Effector memory CD4-positive, alpha-beta T cell (primary cell): Measurements from ENCODE around the gene IFT81.
"Not testable (repeated sequence)": the region's sequence is repeated elsewhere in the genome, so short reads cannot be mapped to it uniquely, and the experiment has no call there.

ENCODE experiments used
- DNase-seq, 3 donors: peaks; one replicate each; pipeline ENCODE4 v3.0.0-alpha.2; 2020
- H3K27ac ChIP-seq: 2 replicates; pipeline ENCODE4 v1.7.0; 2013; ENCODE audit warnings: mild to moderate bottlenecking, low read length, moderate library complexity; ENCODE audit not compliant: insufficient read depth, poor library complexity, severe bottlenecking
- H3K27me3 ChIP-seq: replicated peaks from 2 replicates; pipeline ENCODE4 v1.7.0; 2013; ENCODE audit warnings: mild to moderate bottlenecking, low read length; ENCODE audit not compliant: insufficient read depth, control insufficient read depth, poor library complexity, severe bottlenecking
- H3K36me3 ChIP-seq: 2 replicates; pipeline ENCODE4 v1.7.0; 2013; ENCODE audit warnings: mild to moderate bottlenecking, low read length, moderate library complexity; ENCODE audit not compliant: control insufficient read depth, insufficient read depth
- H3K4me1 ChIP-seq: 2 replicates; pipeline ENCODE4 v1.7.0; 2013; ENCODE audit warnings: low read length, mild to moderate bottlenecking; ENCODE audit not compliant: control insufficient read depth, insufficient read depth, poor library complexity, severe bottlenecking
- H3K4me3 ChIP-seq: 2 replicates; pipeline ENCODE4 v1.7.0; 2013; ENCODE audit warnings: low read length, low read depth, mild to moderate bottlenecking; ENCODE audit not compliant: insufficient read depth, poor library complexity, severe bottlenecking
- H3K9me3 ChIP-seq: 2 replicates; pipeline ENCODE4 v1.7.0; 2013; ENCODE audit warnings: mild to moderate bottlenecking, low read length, moderate library complexity; ENCODE audit not compliant: control insufficient read depth

Gene IFT81

GRCh38 chr12:110223777-110224378 lies 99.7 kb downstream of the IFT81 start:
- Histone ChIP-seq H3K27ac (no peak overlapping the region), H3K27me3 (no peaks in the 10 kb centered on the region), H3K36me3 (no peaks in the 10 kb centered on the region), H3K4me3 (no peak overlapping the region), H3K9me3 (no peaks in the 10 kb centered on the region), H3K4me1 (no peaks in the 10 kb centered on the region)
- DNase-seq, result no peak

DNA sequence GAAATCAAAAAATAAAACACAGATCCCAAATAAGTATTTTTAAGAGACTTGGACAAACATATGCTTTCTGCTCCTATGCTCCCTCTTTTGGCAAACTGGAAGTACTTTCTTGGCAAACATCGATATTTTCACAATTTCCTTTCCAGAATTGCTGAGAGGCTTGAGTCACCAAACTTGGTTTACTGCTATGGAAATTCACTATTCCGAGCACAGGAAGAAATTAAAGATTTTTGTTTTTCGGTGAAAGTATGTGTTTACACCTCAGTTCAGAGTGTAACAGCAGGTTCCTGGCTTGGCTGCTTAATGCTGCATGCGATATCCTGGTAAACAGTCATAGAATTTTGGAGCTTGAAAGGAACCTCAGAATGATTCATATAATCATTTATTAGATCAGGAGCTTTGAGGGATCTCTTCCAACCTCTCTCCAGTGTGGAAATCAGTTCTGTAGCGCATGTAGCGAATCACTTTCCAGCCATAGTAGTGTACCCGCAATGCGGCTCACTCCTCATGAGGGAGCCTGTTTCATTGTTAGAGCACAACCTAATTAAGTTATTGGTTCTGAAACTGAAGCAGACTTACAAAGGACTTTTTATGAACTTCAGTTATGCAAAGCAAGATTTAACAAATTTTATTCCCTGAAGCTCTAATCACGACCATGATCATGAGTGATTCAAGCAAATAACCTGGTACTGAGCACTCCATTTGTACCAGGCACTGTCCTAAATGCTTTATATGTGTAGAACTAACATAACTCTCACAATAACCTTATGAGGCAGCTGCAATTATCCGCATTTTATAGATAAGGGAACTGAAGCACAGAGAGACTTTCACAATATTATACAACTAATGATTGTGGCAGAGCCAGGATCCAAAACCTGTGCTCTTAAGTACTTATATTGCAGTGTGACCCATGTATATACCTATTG lies 100.5 kb downstream of the IFT81 start:
- no peak overlapping the region for H3K27ac ChIP-seq
- no peaks in the 10 kb centered on the region for H3K4me1 ChIP-seq
- no peak for DNase-seq
- no peak overlapping the region for H3K4me3 ChIP-seq
- H3K27me3 ChIP-seq, result no peaks in the 10 kb centered on the region
- no peaks in the 10 kb centered on the region for H3K36me3 ChIP-seq
- H3K9me3 ChIP-seq, result no peaks in the 10 kb centered on the region

DNA sequence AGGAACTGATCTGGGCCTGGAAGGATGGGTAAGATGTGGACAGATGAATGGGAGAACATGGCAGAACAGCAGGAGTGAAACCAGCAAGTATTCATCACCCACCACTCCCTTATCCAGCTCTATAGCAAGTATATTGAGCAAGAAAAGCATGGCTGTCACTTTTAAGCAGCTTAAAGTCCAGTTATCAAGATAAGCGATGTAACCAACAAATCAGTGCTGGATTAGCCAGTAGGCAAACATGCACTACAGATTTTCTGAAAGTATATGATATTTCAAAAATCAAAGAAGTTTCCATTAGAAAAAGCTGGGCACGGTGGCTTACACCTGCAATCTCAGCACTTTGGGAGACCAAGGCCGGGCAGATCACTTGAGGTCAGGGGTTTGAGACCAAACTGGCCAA lies 103.0 kb downstream of the IFT81 start:
- Histone ChIP-seq H3K27ac (no peak overlapping the region), H3K27me3 (no peaks in the 10 kb centered on the region), H3K4me1 (no peaks in the 10 kb centered on the region), H3K9me3 (no peaks in the 10 kb centered on the region), H3K4me3 (no peak overlapping the region), H3K36me3 (no peaks in the 10 kb centered on the region)
- no peak for DNase-seq

- H3K27ac ChIP-seq, H3K4me3 ChIP-seq, H3K36me3 ChIP-seq, H3K27me3 ChIP-seq, DNase-seq, H3K4me1 ChIP-seq, H3K9me3 ChIP-seq: not testable (repeated sequence)
Observed at GRCh38 chr12:110228348-110228747, 104.2 kb downstream of the IFT81 start.

- no peak overlapping the region for H3K4me3 ChIP-seq
- no peak for DNase-seq
- H3K27ac ChIP-seq, result no peak overlapping the region
Observed at GRCh38 chr12:110228756-110229155, 104.6 kb downstream of the IFT81 start.

GRCh38 chr12:110229409-110229808 lies 105.3 kb downstream of the IFT81 start:
- Histone ChIP-seq H3K27me3 (no peaks in the 10 kb centered on the region), H3K9me3 (no peaks in the 10 kb centered on the region), H3K4me3 (no peak overlapping the region), H3K27ac (no peak overlapping the region), H3K4me1 (no peaks in the 10 kb centered on the region), H3K36me3 (no peaks in the 10 kb centered on the region)
- DNase-seq, result no peak

More at GRCh38 chr12:110228756-110229155, 104.6 kb downstream of the IFT81 start:
- no peaks in the 10 kb centered on the region for H3K36me3 ChIP-seq
- H3K9me3 ChIP-seq, result no peaks in the 10 kb centered on the region
- no peaks in the 10 kb centered on the region for H3K27me3 ChIP-seq
- no peaks in the 10 kb centered on the region for H3K4me1 ChIP-seq

DNA sequence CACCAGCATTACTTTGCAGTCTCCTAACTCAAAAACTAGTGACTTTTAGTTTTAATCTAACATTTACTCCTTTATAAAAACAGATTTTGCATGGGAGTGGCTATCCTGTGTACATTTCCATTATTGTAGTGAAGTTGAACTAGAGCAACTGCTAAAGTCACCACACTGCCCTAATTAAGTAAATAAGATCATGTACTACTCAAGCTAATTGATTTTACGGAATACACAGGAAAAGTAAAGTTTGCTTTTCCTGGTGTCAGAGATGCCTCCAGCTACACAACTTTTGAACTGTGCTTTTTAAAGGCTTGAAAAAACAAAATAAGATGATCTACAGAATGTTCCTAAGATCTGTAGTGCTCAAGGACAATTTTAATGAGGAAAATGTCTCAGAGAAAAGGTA lies 106.5 kb downstream of the IFT81 start:
- Histone ChIP-seq H3K9me3 (no peaks in the 10 kb centered on the region), H3K36me3 (no peaks in the 10 kb centered on the region), H3K27me3 (no peaks in the 10 kb centered on the region), H3K4me1 (no peaks in the 10 kb centered on the region), H3K4me3 (no peak overlapping the region), H3K27ac (no peak overlapping the region)
- DNase-seq, result no peak

GRCh38 chr12:110233212-110233903 lies 109.2 kb downstream of the IFT81 start:
- Histone ChIP-seq H3K9me3 (no peaks in the 10 kb centered on the region), H3K27ac (no peak overlapping the region), H3K27me3 (no peaks in the 10 kb centered on the region), H3K4me1 (no peaks in the 10 kb centered on the region), H3K36me3 (no peaks in the 10 kb centered on the region), H3K4me3 (no peak overlapping the region)
- no peak for DNase-seq

DNA sequence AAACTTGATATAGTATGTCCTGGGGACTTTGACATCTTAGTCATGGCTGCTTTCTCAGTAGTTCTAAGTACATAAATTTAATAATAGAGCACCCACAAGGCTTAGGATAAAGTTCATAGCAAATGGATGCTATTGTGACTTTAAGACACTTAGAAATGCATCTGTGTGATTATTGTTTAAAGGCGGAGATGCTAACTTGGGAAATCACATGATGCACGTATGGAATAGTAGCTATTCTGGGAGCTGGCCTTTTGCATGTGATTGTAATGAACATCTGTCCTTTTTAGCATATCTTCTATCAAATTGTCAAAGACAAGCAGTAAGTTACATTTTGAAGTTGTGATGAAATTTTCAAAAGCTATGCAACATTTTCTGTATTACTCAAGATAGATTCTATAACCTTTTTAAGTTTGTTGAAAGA lies 110.2 kb downstream of the IFT81 start:
- no peak for DNase-seq

DNA sequence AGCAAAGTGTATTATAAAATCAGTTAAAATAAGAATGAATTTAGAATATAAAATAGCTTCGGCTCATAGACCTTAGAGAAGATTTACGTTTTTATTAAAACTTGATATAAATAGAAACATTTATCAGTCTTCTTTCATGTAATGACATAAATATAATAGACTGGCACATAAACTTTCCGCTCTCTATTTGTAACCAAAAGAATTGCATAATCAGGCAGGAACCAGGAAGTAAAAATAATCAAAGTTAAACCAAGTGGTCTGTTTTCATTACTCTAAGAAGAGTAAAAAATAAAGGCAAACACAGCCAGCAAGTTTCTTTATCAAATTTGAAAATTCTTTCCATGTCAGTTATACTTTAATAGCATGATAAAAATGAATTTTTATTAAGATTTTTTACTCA lies 110.6 kb downstream of the IFT81 start:
- H3K9me3 ChIP-seq, result no peaks in the 10 kb centered on the region
- H3K27ac ChIP-seq, result no peak overlapping the region
- H3K4me1 ChIP-seq, result no peaks in the 10 kb centered on the region
- no peaks in the 10 kb centered on the region for H3K36me3 ChIP-seq
- DNase-seq, result no peak
- H3K27me3 ChIP-seq, result no peaks in the 10 kb centered on the region
- no peak overlapping the region for H3K4me3 ChIP-seq

More for the DNA sequence above, 110.2 kb downstream of the IFT81 start:
- no peak overlapping the region for H3K27ac ChIP-seq
- no peaks in the 10 kb centered on the region for H3K9me3 ChIP-seq
- H3K27me3 ChIP-seq, result no peaks in the 10 kb centered on the region
- no peak overlapping the region for H3K4me3 ChIP-seq
- H3K36me3 ChIP-seq, result no peaks in the 10 kb centered on the region
- no peaks in the 10 kb centered on the region for H3K4me1 ChIP-seq
